ENCODE measurements around the gene ZMIZ1.

DNA sequence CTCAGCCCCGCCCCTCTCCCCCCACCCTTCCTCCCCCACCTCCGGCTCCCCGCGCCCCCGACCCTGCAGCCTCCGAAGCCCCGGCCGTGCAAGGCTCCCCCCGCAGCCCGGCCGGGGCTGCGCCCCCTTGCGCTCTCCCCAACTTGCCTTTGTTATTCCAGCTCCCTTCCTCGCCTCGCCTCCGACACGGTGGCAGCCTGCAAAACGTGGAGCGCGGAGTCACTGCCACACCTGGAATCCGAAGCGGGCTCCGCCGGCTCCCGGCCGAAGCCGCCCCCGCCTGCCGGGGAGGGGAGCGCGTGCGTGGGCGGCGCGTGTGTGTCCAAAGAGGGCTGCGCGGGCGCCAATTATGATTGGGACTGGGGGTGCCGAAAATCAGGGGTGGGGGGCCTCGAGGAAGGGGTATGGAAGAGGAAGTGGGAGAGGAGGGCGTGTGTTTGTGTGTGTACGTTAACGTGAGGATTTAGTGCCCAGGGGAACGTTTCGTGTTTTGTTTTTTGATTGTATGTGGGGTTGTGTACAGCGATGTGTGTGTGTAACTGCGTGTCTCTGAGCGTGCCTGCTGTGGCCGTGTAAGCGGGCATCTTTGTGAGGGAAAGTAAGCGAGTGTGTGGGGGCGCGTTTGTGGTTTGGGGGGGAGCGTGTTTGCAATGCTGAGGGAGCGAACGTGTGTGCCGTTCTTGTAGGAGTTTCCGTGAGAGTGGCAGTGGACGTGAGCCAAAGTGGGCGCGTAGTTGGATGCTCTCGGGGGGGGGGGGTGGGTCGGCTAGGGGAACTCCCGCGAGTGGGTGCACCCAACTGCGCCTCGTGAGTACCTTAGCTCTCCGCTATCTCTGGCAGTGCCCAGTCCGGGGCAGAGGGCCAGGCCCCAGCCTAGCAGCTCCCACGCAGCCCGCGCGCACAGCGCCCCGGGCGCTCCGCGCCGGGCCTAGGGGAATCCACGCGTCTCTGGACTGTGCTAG is 1.2 kb upstream of the ZMIZ1 start:
- TF ChIP-seq, protein P1, sequence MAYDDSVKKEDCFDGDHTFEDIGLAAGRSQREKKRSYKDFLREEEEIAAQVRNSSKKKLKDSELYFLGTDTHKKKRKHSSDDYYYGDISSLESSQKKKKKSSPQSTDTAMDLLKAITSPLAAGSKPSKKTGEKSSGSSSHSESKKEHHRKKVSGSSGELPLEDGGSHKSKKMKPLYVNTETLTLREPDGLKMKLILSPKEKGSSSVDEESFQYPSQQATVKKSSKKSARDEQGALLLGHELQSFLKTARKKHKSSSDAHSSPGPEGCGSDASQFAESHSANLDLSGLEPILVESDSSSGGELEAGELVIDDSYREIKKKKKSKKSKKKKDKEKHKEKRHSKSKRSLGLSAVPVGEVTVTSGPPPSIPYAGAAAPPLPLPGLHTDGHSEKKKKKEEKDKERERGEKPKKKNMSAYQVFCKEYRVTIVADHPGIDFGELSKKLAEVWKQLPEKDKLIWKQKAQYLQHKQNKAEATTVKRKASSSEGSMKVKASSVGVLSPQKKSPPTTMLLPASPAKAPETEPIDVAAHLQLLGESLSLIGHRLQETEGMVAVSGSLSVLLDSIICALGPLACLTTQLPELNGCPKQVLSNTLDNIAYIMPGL (CRISPR knock-in tag; IDR thresholded peaks at IDR 0.05; ENCODE audit: borderline replicate concordance), result no peak
- TF ChIP-seq RAD21 (conservative IDR thresholded peaks at IDR 0.05 in 1 of 2, IDR thresholded peaks at IDR 0.05 in 1 of 2), result peak in 1 of 2 experiments; percentile 39; a peak in 3 of 5 replicates
- TF ChIP-seq, protein P2, sequence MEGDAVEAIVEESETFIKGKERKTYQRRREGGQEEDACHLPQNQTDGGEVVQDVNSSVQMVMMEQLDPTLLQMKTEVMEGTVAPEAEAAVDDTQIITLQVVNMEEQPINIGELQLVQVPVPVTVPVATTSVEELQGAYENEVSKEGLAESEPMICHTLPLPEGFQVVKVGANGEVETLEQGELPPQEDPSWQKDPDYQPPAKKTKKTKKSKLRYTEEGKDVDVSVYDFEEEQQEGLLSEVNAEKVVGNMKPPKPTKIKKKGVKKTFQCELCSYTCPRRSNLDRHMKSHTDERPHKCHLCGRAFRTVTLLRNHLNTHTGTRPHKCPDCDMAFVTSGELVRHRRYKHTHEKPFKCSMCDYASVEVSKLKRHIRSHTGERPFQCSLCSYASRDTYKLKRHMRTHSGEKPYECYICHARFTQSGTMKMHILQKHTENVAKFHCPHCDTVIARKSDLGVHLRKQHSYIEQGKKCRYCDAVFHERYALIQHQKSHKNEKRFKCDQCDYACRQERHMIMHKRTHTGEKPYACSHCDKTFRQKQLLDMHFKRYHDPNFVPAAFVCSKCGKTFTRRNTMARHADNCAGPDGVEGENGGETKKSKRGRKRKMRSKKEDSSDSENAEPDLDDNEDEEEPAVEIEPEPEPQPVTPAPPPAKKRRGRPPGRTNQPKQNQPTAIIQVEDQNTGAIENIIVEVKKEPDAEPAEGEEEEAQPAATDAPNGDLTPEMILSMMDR (IDR thresholded peaks at IDR 0.05), result no peak
